Activated naive CD4-positive, alpha-beta T cell treated with Interleukin-2 at 50 U/mL for 16 hours (primary cell): ENCODE data around the gene DEFB131B.
"Not testable (repeated sequence)": the region's sequence is repeated elsewhere in the genome, so short reads cannot be mapped to it uniquely, and the experiment has no call there.

Experiments
- DNase-seq: peaks from one replicate; pipeline ENCODE4 v3.0.0-alpha.2; 2020

The DEFB131B gene

GRCh38 chr11:71878059-71878458, at the start of gene DEFB131B:
DEFB131B (plus strand) TSS chr11:71878453; CDS start chr11:71878453, 0 bp downstream.
- DNase-seq, result not testable (repeated sequence)

GRCh38 chr11:71829247-71829646, 49.0 kb upstream of the DEFB131B start:
- DNase-seq, result not testable (repeated sequence)

GRCh38 chr11:71829686-71830085, 48.6 kb upstream of the DEFB131B start:
- not testable (repeated sequence) for DNase-seq

GRCh38 chr11:71832811-71833210, 45.4 kb upstream of the DEFB131B start, which contains the start of gene DEFB108B:
DEFB108B (plus strand) TSS chr11:71833200; CDS start chr11:71833200, 0 bp downstream.
- not testable (repeated sequence) for DNase-seq

- DNase-seq, result not testable (repeated sequence)
These were observed 35.5 kb upstream of the DEFB131B start for GRCh38 chr11:71842720-71843119.

- DNase-seq, result not testable (repeated sequence)
These were observed 34.9 kb upstream of the DEFB131B start for GRCh38 chr11:71843355-71843754.

GRCh38 chr11:71843858-71844257, 34.4 kb upstream of the DEFB131B start:
- no peak for DNase-seq

- DNase-seq, result not testable (repeated sequence)
These were observed 24.4 kb upstream of the DEFB131B start for GRCh38 chr11:71853895-71854294.

- DNase-seq, result not testable (repeated sequence)
These were observed 22.4 kb upstream of the DEFB131B start for GRCh38 chr11:71855880-71856279.

GRCh38 chr11:71860835-71861234, 17.4 kb upstream of the DEFB131B start:
- not testable (repeated sequence) for DNase-seq

GRCh38 chr11:71863978-71864627, 14.2 kb upstream of the DEFB131B start:
- not testable (repeated sequence) for DNase-seq

GRCh38 chr11:71867209-71867608, 11.0 kb upstream of the DEFB131B start:
- not testable (repeated sequence) for DNase-seq

GRCh38 chr11:71869931-71870330, 8.3 kb upstream of the DEFB131B start:
- DNase-seq, result not testable (repeated sequence)

GRCh38 chr11:71870661-71871060, 7.6 kb upstream of the DEFB131B start:
- not testable (repeated sequence) for DNase-seq

GRCh38 chr11:71876262-71876661, 2.0 kb upstream of the DEFB131B start:
- not testable (repeated sequence) for DNase-seq

- DNase-seq, result not testable (repeated sequence)
These were observed 7.6 kb downstream of the DEFB131B start for GRCh38 chr11:71885806-71886205.

GRCh38 chr11:71888335-71889010, 10.2 kb downstream of the DEFB131B start:
- DNase-seq, result not testable (repeated sequence)

- not testable (repeated sequence) for DNase-seq
These were observed 11.1 kb downstream of the DEFB131B start for GRCh38 chr11:71889181-71889872.

GRCh38 chr11:71895961-71896360, 17.7 kb downstream of the DEFB131B start:
- no peak for DNase-seq

- DNase-seq, result not testable (repeated sequence)
These were observed 22.9 kb downstream of the DEFB131B start for GRCh38 chr11:71901137-71901536.

GRCh38 chr11:71908218-71908617, 30.0 kb downstream of the DEFB131B start:
- DNase-seq, result no peak

- not testable (repeated sequence) for DNase-seq
These were observed 32.5 kb downstream of the DEFB131B start for GRCh38 chr11:71910775-71911174.

GRCh38 chr11:71911321-71911985, 33.2 kb downstream of the DEFB131B start:
- peak; percentile 81 for DNase-seq
